GM12878 (cell line): ENCODE results near the gene MRPS25. TPM values are rescaled to one million over a fixed set of nuclear protein-coding genes. Genes with fewer than 3 reads are reported as not detected.

Source experiments
- ATAC-seq: fragments of 200-7000 bp; cut with Tn5 transposase; 3 replicates; pipeline ENCODE4 v1.9.1; 2020; ENCODE audit warnings: mild to moderate bottlenecking, moderate library complexity
- BruUV-seq: library from RNA; stranded (reverse); fragments of 400-500 nt; replicated peaks from 2 replicates; lab custom pipeline; 2021; lab: Mats Ljungman, UMichigan
- CTCF ChIA-PET: fragments of 300-600 bp; sonication (Branson Sonifier 250); formaldehyde crosslinking; extraction: SDS; loops from one replicate; lab custom pipeline; 2021; ENCODE audit warnings: inconsistent platforms; lab: Yijun Ruan, JAX
- POLR2A ChIA-PET: fragments of 350-600 bp; formaldehyde crosslinking; extraction: SDS; loops from one replicate; lab custom pipeline; 2021; ENCODE audit warnings: inconsistent platforms; lab: Charles Lee
- RAD21 ChIA-PET: fragments of 300-600 bp; sonication (Branson Sonifier 250); formaldehyde crosslinking; loops from one replicate; lab custom pipeline; 2023; ENCODE audit warnings: antibody characterized with exemption; ENCODE audit not compliant: unreplicated experiment; lab: Charles Lee
- SMC1A ChIA-PET: fragments of 300-600 bp; sonication (Branson Sonifier 250); formaldehyde crosslinking; loops from one replicate; lab custom pipeline; 2023; ENCODE audit not compliant: unreplicated experiment, uncharacterized antibody; lab: Charles Lee
- DNase-seq: peaks from one replicate; pipeline ENCODE4 v3.0.0-alpha.2; 2011; ENCODE audit warnings: low read depth, low spot score
- FAIRE-seq: peaks from 3 replicates; lab custom pipeline; 2011; peaks lifted over from hg19 to GRCh38; lab: Jason Lieb, UNC
- H2AFZ ChIP-seq: 2 replicates; pipeline ENCODE4 v1.6.0; 2011; ENCODE audit warnings: low read depth, low read length, control low read depth; ENCODE audit not compliant: control insufficient read depth
- H3K27ac ChIP-seq: 2 replicates; pipeline ENCODE4 v1.5.1; 2011; ENCODE audit warnings: control low read depth; ENCODE audit not compliant: control insufficient read depth, insufficient read depth
- H3K27me3 ChIP-seq, 2 experiments: replicated peaks in 1 of 2; 2 replicates each; pipeline versions ENCODE4 v1.6.0 to v1.6.1; 2011; ENCODE audit warnings: low read length in 1 of 2; ENCODE audit not compliant: control insufficient read depth in 2 of 2, insufficient read depth in 2 of 2
- H3K36me3 ChIP-seq, 2 experiments: 2 replicates each; pipeline ENCODE4 v1.5.1; 2011; ENCODE audit warnings: low read length in 1 of 2; ENCODE audit not compliant: control insufficient read depth in 2 of 2, insufficient read depth in 2 of 2
- H3K4me1 ChIP-seq: 2 replicates; pipeline ENCODE4 v1.6.1; 2011; ENCODE audit warnings: mild to moderate bottlenecking, low read length, moderate library complexity, mixed read lengths; ENCODE audit not compliant: control insufficient read depth, insufficient read depth
- H3K4me2 ChIP-seq: 2 replicates; pipeline ENCODE4 v1.6.0; 2011; ENCODE audit warnings: control low read depth; ENCODE audit not compliant: control insufficient read depth, insufficient read depth
- H3K4me3 ChIP-seq: fragments of 200-600 bp; sonication (generic); 2 replicates; pipeline ENCODE4 v1.5.1; 2016
- H3K79me2 ChIP-seq: 2 replicates; pipeline ENCODE4 v1.6.0; 2011; ENCODE audit warnings: low read length; ENCODE audit not compliant: control insufficient read depth, insufficient read depth
- H3K9ac ChIP-seq: 2 replicates; pipeline ENCODE4 v1.8.0; 2011; ENCODE audit warnings: low read length, control low read depth, mixed read lengths; ENCODE audit not compliant: control insufficient read depth, insufficient read depth
- H3K9me3 ChIP-seq: replicated peaks from 3 replicates; pipeline ENCODE4 v1.5.1; 2011; ENCODE audit warnings: mild to moderate bottlenecking, low read length; ENCODE audit not compliant: control insufficient read depth, insufficient read depth
- H4K20me1 ChIP-seq: 2 replicates; pipeline ENCODE4 v1.6.0; 2011; ENCODE audit not compliant: control insufficient read depth, insufficient read depth
- BRCA1 ChIP-seq: IDR thresholded peaks from 2 replicates; pipeline ENCODE4 v1.6.1; 2011; ENCODE audit warnings: low read depth, low read length, improper control_type of control experiment
- EP300 ChIP-seq, 2 experiments: fragments of 150-350 bp in 1 of 2; IDR thresholded peaks; 2 replicates each; pipeline ENCODE4 v1.6.1; 2011 to 2012; ENCODE audit warnings: low read depth in 2 of 2, low read length in 2 of 2, borderline replicate concordance in 1 of 2, improper control_type of control experiment in 1 of 2, inconsistent platforms in 1 of 2; ENCODE audit not compliant: control insufficient read depth in 1 of 2
- FOS ChIP-seq: IDR thresholded peaks from 3 replicates; pipeline ENCODE4 v1.6.1; 2011; ENCODE audit warnings: borderline replicate concordance; ENCODE audit not compliant: insufficient read length; ENCODE audit errors: extremely low read depth
- HSF1 ChIP-seq: fragments of 150-350 bp; IDR thresholded peaks from 2 replicates; pipeline ENCODE4 v1.6.1; 2014; ENCODE audit warnings: mild to moderate bottlenecking, low read depth, low read length
- NR2C1 ChIP-seq: fragments of 450-650 bp; IDR thresholded peaks from 2 replicates; pipeline ENCODE4 v1.6.1; 2017; ENCODE audit warnings: antibody characterized with exemption, mild to moderate bottlenecking, moderate library complexity
- NR2F1 ChIP-seq: fragments of 450-650 bp; conservative IDR thresholded peaks from 2 replicates; pipeline ENCODE4 v1.6.1; 2017; ENCODE audit warnings: mild to moderate bottlenecking
- SMC3 ChIP-seq: IDR thresholded peaks from 2 replicates; pipeline ENCODE4 v1.6.1; 2011; ENCODE audit warnings: low read length, improper control_type of control experiment, borderline replicate concordance
- SUZ12 ChIP-seq: fragments of 200-600 bp; sonication (generic); IDR thresholded peaks from one replicate; pipeline ENCODE4 v1.6.1; 2018; ENCODE audit warnings: antibody characterized with exemption, mild to moderate bottlenecking; ENCODE audit not compliant: unreplicated experiment
- TCF12 ChIP-seq: IDR thresholded peaks from 2 replicates; pipeline ENCODE4 v1.6.1; 2011; ENCODE audit warnings: low read depth, mild to moderate bottlenecking, low read length
- ZNF217 ChIP-seq: fragments of 450-650 bp; IDR thresholded peaks from 2 replicates; pipeline ENCODE4 v1.6.1; 2017; ENCODE audit warnings: antibody characterized with exemption, mild to moderate bottlenecking
- whole genome bisulfite sequencing: methylation state at CpG from one replicate; pipeline ENCODE4 v1.1.6; 2016; ENCODE audit warnings: low lambda C conversion rate; ENCODE audit not compliant: insufficient replicate concordance, insufficient coverage; ENCODE audit errors: missing lambda C conversion rate; 5-methylcytosine and 5-hydroxymethylcytosine counted together
- in situ Hi-C: fragments of 300-500 bp; cut with MboI; formaldehyde crosslinking; loops from 9 replicates; pipeline ENCODE4 v1.14.3; 2018; ENCODE audit warnings: mixed read lengths
- intact Hi-C: fragments of 100-400 bp; cut with micrococcal nuclease; formaldehyde crosslinking; loops from one replicate; pipeline ENCODE4 v1.14.2; 2022; ENCODE audit not compliant: unreplicated experiment
- polyA plus RNA-seq, 11 experiments: library from polyadenylated mRNA; depleted of rRNA in 4 of 11; unstranded in 6 of 11; stranded (reverse) in 5 of 11; fragments of >200 nt; fragmentation: Nextera tagmentation in 4 of 11; fragmentation: Illumina TruSeq in 1 of 11; extraction: Ambion mirVana in 4 of 11; extraction: Trizol in 1 of 11; gene quantifications; 1 replicate in 1 of 11; 2 replicates in 10 of 11; pipeline versions ENCODE4 v1.2.1 to v1.2.3, GENCODE V29; 2011 to 2016; ENCODE audit warnings: inconsistent platforms in 2 of 11, missing spikeins in 2 of 11, low read depth in 1 of 11
- total RNA-seq, 4 experiments: library from RNA; depleted of rRNA in 3 of 4; stranded (reverse); fragments of >200 nt in 3 of 4; fragmentation: Illumina TruSeq in 1 of 4; extraction: Trizol in 1 of 4; gene quantifications; 2 replicates each; pipeline versions ENCODE4 v1.2.1 to v1.2.3, GENCODE V29; 2013 to 2021
- TF ChIP-seq, protein P1 (sequence below): fragments of 450-650 bp; formaldehyde crosslinking; IDR thresholded peaks from 2 replicates; pipeline ENCODE4 v1.5.0; 2022; ENCODE audit warnings: mild to moderate bottlenecking, missing genetic modification characterization
- TF ChIP-seq, protein P2 (sequence below): fragments of 450-650 bp; formaldehyde crosslinking; IDR thresholded peaks from 2 replicates; pipeline ENCODE4 v1.4.0; 2022; ENCODE audit warnings: mild to moderate bottlenecking, moderate library complexity
- TF ChIP-seq, protein P3 (sequence below): IDR thresholded peaks from 2 replicates; pipeline ENCODE4 v1.6.1; 2012; ENCODE audit warnings: low read depth, low read length, improper control_type of control experiment

Gene MRPS25
- total and polyA plus RNA-seq, 10 of the 15 experiments (the other 5 are each of a cell fraction or from before 2014, with no cell fraction given), result 17.0 to 114 (median 62.2) TPM

GRCh38 chr3:15089201-15089600, 24.1 kb upstream of the MRPS25 start:
- Histone ChIP-seq H3K79me2 (no peaks in the 10 kb centered on the region), H3K36me3 (peaks cover 0 to 36% of the 10 kb centered on the region in 2 experiments), H3K27me3 (no peaks in the 10 kb centered on the region), H4K20me1 (no peaks in the 10 kb centered on the region), H3K4me2 (no peak overlapping the region), H3K9ac (no peak overlapping the region), H2AFZ (no peak overlapping the region), H3K4me3 (no peak overlapping the region), H3K27ac (no peak overlapping the region), H3K9me3 (no peaks in the 10 kb centered on the region), H3K4me1 (no peaks in the 10 kb centered on the region)
- BruUV-seq, result no TSS peak
- ATAC-seq (no peak), DNase-seq (no peak), FAIRE-seq (no peak)
- RAD21 ChIA-PET, result interaction anchor here (0.7 kb wide), 1 partner anchor 870 kb away, joined by 4 read pairs; no protein-coding TSS in a partner anchor
- POLR2A ChIA-PET, result interaction anchor here (1.3 kb wide), 1 partner anchor 9 kb away, joined by 7 read pairs; the partner anchor contains the start of gene RBSN
- SMC1A ChIA-PET, result interaction anchor here (1.8 kb wide), 1 partner anchor 9 kb away, joined by 5 read pairs; the partner anchor contains the start of gene RBSN
- 100% methylated on average over 1 of the region's 1 CpG for WGBS
- intact Hi-C loops, result no loop called here
- CTCF ChIA-PET, result interaction anchor here (0.6 to 1.2 kb wide), 2 partner anchors 18 to 163 kb away, joined by 3 to 4 read pairs; no protein-coding TSS in a partner anchor
- in situ Hi-C loops, result no loop called here
- no peak for TF ChIP-seq SMC3
- TF ChIP-seq, protein P1, sequence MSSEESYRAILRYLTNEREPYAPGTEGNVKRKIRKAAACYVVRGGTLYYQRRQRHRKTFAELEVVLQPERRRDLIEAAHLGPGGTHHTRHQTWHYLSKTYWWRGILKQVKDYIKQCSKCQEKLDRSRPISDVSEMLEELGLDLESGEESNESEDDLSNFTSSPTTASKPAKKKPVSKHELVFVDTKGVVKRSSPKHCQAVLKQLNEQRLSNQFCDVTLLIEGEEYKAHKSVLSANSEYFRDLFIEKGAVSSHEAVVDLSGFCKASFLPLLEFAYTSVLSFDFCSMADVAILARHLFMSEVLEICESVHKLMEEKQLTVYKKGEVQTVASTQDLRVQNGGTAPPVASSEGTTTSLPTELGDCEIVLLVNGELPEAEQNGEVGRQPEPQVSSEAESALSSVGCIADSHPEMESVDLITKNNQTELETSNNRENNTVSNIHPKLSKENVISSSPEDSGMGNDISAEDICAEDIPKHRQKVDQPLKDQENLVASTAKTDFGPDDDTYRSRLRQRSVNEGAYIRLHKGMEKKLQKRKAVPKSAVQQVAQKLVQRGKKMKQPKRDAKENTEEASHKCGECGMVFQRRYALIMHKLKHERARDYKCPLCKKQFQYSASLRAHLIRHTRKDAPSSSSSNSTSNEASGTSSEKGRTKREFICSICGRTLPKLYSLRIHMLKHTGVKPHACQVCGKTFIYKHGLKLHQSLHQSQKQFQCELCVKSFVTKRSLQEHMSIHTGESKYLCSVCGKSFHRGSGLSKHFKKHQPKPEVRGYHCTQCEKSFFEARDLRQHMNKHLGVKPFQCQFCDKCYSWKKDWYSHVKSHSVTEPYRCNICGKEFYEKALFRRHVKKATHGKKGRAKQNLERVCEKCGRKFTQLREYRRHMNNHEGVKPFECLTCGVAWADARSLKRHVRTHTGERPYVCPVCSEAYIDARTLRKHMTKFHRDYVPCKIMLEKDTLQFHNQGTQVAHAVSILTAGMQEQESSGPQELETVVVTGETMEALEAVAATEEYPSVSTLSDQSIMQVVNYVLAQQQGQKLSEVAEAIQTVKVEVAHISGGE, result no peak
- no peak for TF ChIP-seq NR2F1
- no peak for TF ChIP-seq NR2C1
- TF ChIP-seq TCF12, result no peak
- TF ChIP-seq ZNF217, result no peak
- TF ChIP-seq EP300 (IDR thresholded peaks at IDR 0.05; ENCODE audit: borderline replicate concordance in 1 of 2, control insufficient read depth in 1 of 2, low read depth in 2 of 2, low read length in 2 of 2), result no peak
- TF ChIP-seq FOS, result no peak
- TF ChIP-seq, protein P2, sequence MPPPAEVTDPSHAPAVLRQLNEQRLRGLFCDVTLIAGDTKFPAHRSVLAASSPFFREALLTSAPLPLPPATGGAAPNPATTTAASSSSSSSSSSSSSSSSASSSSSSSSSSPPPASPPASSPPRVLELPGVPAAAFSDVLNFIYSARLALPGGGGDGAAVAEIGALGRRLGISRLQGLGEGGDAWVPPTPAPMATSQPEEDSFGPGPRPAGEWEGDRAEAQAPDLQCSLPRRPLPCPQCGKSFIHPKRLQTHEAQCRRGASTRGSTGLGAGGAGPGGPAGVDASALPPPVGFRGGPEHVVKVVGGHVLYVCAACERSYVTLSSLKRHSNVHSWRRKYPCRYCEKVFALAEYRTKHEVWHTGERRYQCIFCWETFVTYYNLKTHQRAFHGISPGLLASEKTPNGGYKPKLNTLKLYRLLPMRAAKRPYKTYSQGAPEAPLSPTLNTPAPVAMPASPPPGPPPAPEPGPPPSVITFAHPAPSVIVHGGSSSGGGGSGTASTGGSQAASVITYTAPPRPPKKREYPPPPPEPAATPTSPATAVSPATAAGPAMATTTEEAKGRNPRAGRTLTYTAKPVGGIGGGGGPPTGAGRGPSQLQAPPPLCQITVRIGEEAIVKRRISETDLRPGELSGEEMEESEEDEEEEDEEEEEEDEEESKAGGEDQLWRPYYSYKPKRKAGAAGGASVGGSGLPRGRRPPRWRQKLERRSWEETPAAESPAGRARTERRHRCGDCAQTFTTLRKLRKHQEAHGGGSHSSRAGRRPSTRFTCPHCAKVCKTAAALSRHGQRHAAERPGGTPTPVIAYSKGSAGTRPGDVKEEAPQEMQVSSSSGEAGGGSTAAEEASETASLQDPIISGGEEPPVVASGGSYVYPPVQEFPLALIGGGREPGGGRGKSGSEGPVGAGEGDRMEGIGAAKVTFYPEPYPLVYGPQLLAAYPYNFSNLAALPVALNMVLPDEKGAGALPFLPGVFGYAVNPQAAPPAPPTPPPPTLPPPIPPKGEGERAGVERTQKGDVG, result no peak
- no peak for TF ChIP-seq SUZ12
- no peak for TF ChIP-seq HSF1
- TF ChIP-seq BRCA1, result no peak
- TF ChIP-seq, protein P3, sequence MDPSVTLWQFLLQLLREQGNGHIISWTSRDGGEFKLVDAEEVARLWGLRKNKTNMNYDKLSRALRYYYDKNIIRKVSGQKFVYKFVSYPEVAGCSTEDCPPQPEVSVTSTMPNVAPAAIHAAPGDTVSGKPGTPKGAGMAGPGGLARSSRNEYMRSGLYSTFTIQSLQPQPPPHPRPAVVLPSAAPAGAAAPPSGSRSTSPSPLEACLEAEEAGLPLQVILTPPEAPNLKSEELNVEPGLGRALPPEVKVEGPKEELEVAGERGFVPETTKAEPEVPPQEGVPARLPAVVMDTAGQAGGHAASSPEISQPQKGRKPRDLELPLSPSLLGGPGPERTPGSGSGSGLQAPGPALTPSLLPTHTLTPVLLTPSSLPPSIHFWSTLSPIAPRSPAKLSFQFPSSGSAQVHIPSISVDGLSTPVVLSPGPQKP, result no peak
